Measurements from ENCODE around the gene HSBP1.

HSBP1 gene

GRCh38 chr16:83803811-83804210 lies 4.0 kb upstream of the HSBP1 start:
- Histone ChIP-seq H3K4me1 (ENCODE audit: control insufficient read depth in 1 of 2, insufficient read depth in 1 of 2, low read depth in 1 of 2, low read length in 1 of 2) (peaks cover 56% of the 10 kb centered on the region in 2 experiments), H3K9me3 (no peaks in the 10 kb centered on the region)

DNA sequence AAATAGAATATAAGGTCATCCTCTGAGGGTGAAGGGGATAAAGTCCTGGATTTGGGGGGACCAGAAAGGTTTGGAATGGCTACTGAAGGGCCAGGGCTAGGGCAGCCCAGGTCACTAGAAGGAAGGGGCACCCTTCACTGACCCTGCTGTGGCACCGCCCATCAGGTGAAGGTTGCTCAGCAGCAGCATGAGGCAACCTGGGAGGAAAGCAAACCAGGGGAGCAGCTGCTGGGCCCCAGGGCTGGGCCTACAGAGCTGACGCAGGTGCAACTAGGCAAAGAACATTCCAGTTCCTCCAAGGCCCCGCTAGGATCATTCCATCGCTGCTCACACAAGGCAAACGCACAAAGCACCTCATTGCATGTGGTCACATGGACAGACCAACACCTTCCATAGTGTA lies 3.4 kb upstream of the HSBP1 start:
- Histone ChIP-seq H3K27me3 (no peaks in the 10 kb centered on the region), H3K36me3 (peaks cover 5% of the 10 kb centered on the region), H3K9me3 (no peaks in the 10 kb centered on the region), H3K27ac (peak overlapping the region; percentile 94), H3K4me1 (ENCODE audit: control insufficient read depth in 1 of 2, insufficient read depth in 1 of 2, low read depth in 1 of 2, low read length in 1 of 2) (peaks cover 61% of the 10 kb centered on the region in 2 experiments), H3K4me3 (ENCODE audit: low read depth in 1 of 2, low read length in 1 of 2) (no peak overlapping the region)
- no peak for TF ChIP-seq CTCF (IDR thresholded peaks at IDR 0.05)

More at GRCh38 chr16:83803811-83804210, 4.0 kb upstream of the HSBP1 start:
- H3K4me3 ChIP-seq (ENCODE audit: low read depth in 1 of 2, low read length in 1 of 2): no peak overlapping the region
- H3K36me3 ChIP-seq: no peaks in the 10 kb centered on the region
- no peak for TF ChIP-seq CTCF (IDR thresholded peaks at IDR 0.05)
- H3K27ac ChIP-seq: no peak overlapping the region
- H3K27me3 ChIP-seq: no peaks in the 10 kb centered on the region

DNA sequence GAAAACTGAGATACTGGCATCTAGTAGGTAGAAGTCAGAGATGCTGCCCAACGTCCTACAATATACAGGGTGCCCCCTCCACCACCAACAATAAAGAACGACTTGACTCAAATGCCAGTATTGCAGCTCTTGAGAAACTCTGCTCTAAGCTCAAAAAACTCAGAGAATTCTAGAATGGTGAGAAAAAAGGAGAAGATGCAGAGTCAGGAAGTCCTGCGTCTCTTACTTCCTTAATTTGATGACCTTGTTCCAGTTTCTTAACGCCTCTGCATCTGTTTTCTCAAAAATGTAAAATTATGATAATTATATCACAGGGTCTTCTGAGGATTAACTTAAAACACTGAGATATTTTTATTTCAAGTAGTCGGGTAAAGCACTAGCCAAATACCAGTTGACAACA lies 1.7 kb upstream of the HSBP1 start:
- TF ChIP-seq CTCF (IDR thresholded peaks at IDR 0.05): no peak
- Histone ChIP-seq H3K27me3 (no peaks in the 10 kb centered on the region), H3K9me3 (no peaks in the 10 kb centered on the region), H3K4me3 (ENCODE audit: low read depth in 1 of 2, low read length in 1 of 2) (peak overlapping the region; percentile 50 to 52), H3K27ac (peak overlapping the region; percentile 94), H3K4me1 (ENCODE audit: control insufficient read depth in 1 of 2, insufficient read depth in 1 of 2, low read depth in 1 of 2, low read length in 1 of 2) (peaks cover 61% of the 10 kb centered on the region in 2 experiments), H3K36me3 (peaks cover 22% of the 10 kb centered on the region)

DNA sequence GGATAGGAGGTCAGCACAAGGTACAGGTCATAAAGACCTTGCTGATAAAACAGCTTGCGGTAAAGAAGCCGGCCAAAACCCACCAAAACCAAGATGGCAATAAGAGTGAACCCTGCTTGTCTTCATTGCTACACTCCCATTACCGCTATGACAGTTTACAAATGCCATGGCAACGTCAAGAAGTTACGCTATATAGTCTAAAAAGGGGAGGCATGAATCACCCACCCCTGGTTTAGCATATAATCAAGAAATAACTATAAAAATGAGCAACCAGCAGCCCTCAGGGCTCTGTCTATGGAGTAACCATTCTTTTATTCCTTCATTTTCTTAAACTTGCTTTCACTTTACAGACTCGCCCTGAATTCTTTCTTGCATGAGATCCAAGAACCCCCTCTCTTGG lies 1.0 kb upstream of the HSBP1 start:
- H3K27me3 ChIP-seq: no peaks in the 10 kb centered on the region
- peak overlapping the region; percentile 50 to 52 for H3K4me3 ChIP-seq (ENCODE audit: low read depth in 1 of 2, low read length in 1 of 2)
- H3K4me1 ChIP-seq (ENCODE audit: control insufficient read depth in 1 of 2, insufficient read depth in 1 of 2, low read depth in 1 of 2, low read length in 1 of 2): peaks cover 61% of the 10 kb centered on the region in 2 experiments
- peaks cover 29% of the 10 kb centered on the region for H3K36me3 ChIP-seq
- peak overlapping the region; percentile 94 for H3K27ac ChIP-seq
- no peak for TF ChIP-seq CTCF (IDR thresholded peaks at IDR 0.05)
- no peaks in the 10 kb centered on the region for H3K9me3 ChIP-seq

GRCh38 chr16:83807327-83807709 lies 460 bp upstream of the HSBP1 start:
- Histone ChIP-seq H3K27me3 (no peaks in the 10 kb centered on the region), H3K27ac (peak overlapping the region; percentile 94), H3K36me3 (peaks cover 35% of the 10 kb centered on the region), H3K4me3 (ENCODE audit: low read depth in 1 of 2, low read length in 1 of 2) (peak overlapping the region; percentile 85 to 90), H3K9me3 (no peaks in the 10 kb centered on the region), H3K4me1 (ENCODE audit: control insufficient read depth in 1 of 2, insufficient read depth in 1 of 2, low read depth in 1 of 2, low read length in 1 of 2) (peaks cover 60 to 61% of the 10 kb centered on the region in 2 experiments)
- no peak for TF ChIP-seq CTCF (IDR thresholded peaks at IDR 0.05)

DNA sequence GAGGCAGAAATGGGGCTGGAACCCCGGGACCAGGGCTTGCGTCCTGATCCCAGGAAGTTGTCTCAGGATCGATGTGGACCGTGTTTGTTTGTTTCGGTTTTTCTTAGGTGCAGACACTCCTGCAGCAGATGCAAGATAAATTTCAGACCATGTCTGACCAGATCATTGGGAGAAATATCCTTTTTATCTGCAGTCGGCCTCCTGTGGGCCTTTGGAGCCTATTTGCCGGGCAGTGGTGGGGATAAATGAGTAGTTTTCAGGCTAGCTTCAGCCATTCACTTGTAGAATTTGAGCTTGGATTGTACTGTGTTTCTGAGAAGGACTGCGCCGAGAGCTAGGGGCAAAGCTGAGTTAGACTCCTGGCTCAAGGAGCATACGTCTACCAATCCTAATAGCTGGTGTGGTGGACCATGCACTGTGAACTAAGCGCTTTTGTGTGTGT lies 816 bp downstream of the HSBP1 start:
- no peak for TF ChIP-seq CTCF (IDR thresholded peaks at IDR 0.05)
- H3K4me3 ChIP-seq (ENCODE audit: low read depth in 1 of 2, low read length in 1 of 2): peak overlapping the region; percentile 85 to 90
- H3K4me1 ChIP-seq (ENCODE audit: control insufficient read depth in 1 of 2, insufficient read depth in 1 of 2, low read depth in 1 of 2, low read length in 1 of 2): peaks cover 49 to 50% of the 10 kb centered on the region in 2 experiments
- peak overlapping the region; percentile 94 for H3K27ac ChIP-seq
- H3K27me3 ChIP-seq: no peaks in the 10 kb centered on the region
- H3K9me3 ChIP-seq: no peaks in the 10 kb centered on the region
- peaks cover 46% of the 10 kb centered on the region for H3K36me3 ChIP-seq

All from neutrophil (primary cell).